A673 (cell line): ENCODE data around the gene PNMT. TPM values are rescaled to one million over a fixed set of nuclear protein-coding genes. Genes with fewer than 3 reads are reported as not detected.

Experiments used
- BruUV-seq: library from RNA; stranded (reverse); fragments of 400-500 nt; replicated peaks from 2 replicates; lab custom pipeline; 2021; lab: Mats Ljungman, UMichigan
- CTCF ChIA-PET: fragments of 300-600 bp; sonication (Branson Sonifier 250); formaldehyde crosslinking; loops from one replicate; lab custom pipeline; 2022; ENCODE audit warnings: antibody characterized with exemption; lab: Charles Lee
- POLR2A ChIA-PET: fragments of 300-600 bp; sonication (Branson Sonifier 250); formaldehyde crosslinking; loops from one replicate; lab custom pipeline; 2022; ENCODE audit warnings: antibody characterized with exemption; ENCODE audit not compliant: low non-redundant PET; lab: Charles Lee
- DNase-seq: peaks from one replicate; pipeline ENCODE4 v3.0.0-alpha.2; 2015; ENCODE audit warnings: low spot score
- H3K27ac ChIP-seq: fragments of 200-600 bp; sonication (generic); 2 replicates; pipeline ENCODE4 v1.5.1; 2016; ENCODE audit warnings: mixed run types, low read depth, mild to moderate bottlenecking, mixed read lengths, antibody characterized with exemption, low read length; ENCODE audit not compliant: poor library complexity, severe bottlenecking
- H3K27me3 ChIP-seq: fragments of 200-600 bp; sonication (generic); replicated peaks from 2 replicates; pipeline ENCODE4 v1.6.1; 2017; ENCODE audit warnings: mixed run types, low read depth, mild to moderate bottlenecking, mixed read lengths, antibody characterized with exemption, low read length; ENCODE audit not compliant: insufficient read depth, poor library complexity
- H3K36me3 ChIP-seq: fragments of 200-600 bp; sonication (generic); 2 replicates; pipeline ENCODE4 v1.6.1; 2016; ENCODE audit warnings: mixed run types, mild to moderate bottlenecking, mixed read lengths, antibody characterized with exemption, low read length; ENCODE audit not compliant: insufficient read depth, poor library complexity, severe bottlenecking
- H3K4me1 ChIP-seq: fragments of 200-600 bp; sonication (generic); 2 replicates; pipeline ENCODE4 v1.6.1; 2017; ENCODE audit warnings: mixed run types, mild to moderate bottlenecking, mixed read lengths, antibody characterized with exemption, low read length; ENCODE audit not compliant: insufficient read depth, poor library complexity, severe bottlenecking
- H3K4me3 ChIP-seq: fragments of 200-600 bp; sonication (generic); 2 replicates; pipeline ENCODE4 v1.5.1; 2016; ENCODE audit warnings: low read depth, mixed run types, mild to moderate bottlenecking, mixed read lengths, low read length; ENCODE audit not compliant: poor library complexity, severe bottlenecking
- H3K9me3 ChIP-seq: fragments of 200-600 bp; sonication (generic); 2 replicates; pipeline ENCODE4 v1.6.1; 2016; ENCODE audit warnings: mixed run types, low read depth, mild to moderate bottlenecking, mixed read lengths, antibody characterized with exemption, low read length; ENCODE audit not compliant: poor library complexity, severe bottlenecking
- EZH2 ChIP-seq: fragments of 200-600 bp; sonication (generic); IDR thresholded peaks from 2 replicates; pipeline ENCODE4 v1.6.1; 2017; ENCODE audit warnings: borderline replicate concordance, low read depth, mild to moderate bottlenecking, mixed read lengths, antibody characterized with exemption, low read length; ENCODE audit not compliant: poor library complexity, severe bottlenecking
- intact Hi-C: fragments of 100-400 bp; cut with micrococcal nuclease; formaldehyde crosslinking; loops from one replicate; pipeline ENCODE4 v1.10.0; 2022; ENCODE audit not compliant: unreplicated experiment
- total RNA-seq: library from RNA; stranded (reverse); gene quantifications from 2 replicates; pipeline ENCODE4 v1.2.3, GENCODE V29; 2021
- TF ChIP-seq, protein P1 (sequence below): fragments of 300-800, 200-600 bp; sonication (generic); conservative IDR thresholded peaks from 2 replicates; pipeline ENCODE4 v1.5.1; 2017; ENCODE audit warnings: low read depth, mild to moderate bottlenecking, antibody characterized with exemption, low read length, moderate library complexity, mixed read lengths

Gene PNMT
- total RNA-seq, 1 experiment from 2014 or later: not detected

DNA sequence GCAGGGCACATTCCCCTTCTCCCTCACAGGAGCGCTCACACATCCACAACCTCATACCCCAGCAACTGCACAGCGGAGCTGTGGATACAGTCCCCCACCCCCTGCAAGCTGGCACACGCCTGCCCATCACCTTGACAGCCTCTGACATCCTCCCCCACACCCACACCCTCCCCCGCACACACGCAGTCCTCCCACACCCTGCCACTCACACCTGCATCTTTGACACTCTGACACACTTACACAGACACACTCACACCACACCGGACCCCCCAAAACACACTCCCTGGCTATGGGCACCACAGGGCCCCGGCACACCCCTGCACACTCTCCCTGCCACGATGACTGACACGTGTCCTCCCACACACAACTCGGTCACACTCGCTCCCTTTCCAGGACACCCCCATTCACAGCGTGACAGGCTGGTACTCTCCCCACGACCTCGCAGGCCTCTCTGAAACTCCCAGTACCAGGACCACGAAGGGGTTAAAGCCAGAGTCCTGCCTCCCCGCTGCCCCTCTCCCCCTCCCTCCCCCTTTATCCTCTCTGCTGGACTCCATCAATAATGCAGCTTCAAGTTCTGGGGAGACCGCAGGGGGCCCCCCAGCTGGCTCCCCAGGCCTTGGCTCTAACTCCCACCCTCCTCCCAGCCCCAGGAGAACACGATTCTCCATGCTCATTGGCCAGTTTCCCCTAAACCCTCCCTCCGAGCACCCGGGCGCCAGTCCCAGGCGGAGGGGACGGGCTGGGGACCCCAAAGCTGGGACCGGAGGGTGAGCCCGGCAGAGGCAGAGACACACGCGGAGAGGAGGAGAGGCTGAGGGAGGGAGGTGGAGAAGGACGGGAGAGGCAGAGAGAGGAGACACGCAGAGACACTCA, 41.8 kb upstream of the PNMT start, which contains the start of gene PPP1R1B:
PPP1R1B (plus strand) TSS at position 782 of the 876 bp plus-strand sequence. CDS start 441 bp downstream, outside the sequence.
- Histone ChIP-seq H3K27ac (no peak within 1 kb of the TSS), H3K9me3 (no peaks in the 10 kb centered on the region), H3K4me3 (peak within 1 kb of the TSS; percentile 52), H3K36me3 (no peaks in the 10 kb centered on the region), H3K4me1 (peaks cover 6% of the 10 kb centered on the region), H3K27me3 (no peaks in the 10 kb centered on the region)
- TF ChIP-seq, protein P1, sequence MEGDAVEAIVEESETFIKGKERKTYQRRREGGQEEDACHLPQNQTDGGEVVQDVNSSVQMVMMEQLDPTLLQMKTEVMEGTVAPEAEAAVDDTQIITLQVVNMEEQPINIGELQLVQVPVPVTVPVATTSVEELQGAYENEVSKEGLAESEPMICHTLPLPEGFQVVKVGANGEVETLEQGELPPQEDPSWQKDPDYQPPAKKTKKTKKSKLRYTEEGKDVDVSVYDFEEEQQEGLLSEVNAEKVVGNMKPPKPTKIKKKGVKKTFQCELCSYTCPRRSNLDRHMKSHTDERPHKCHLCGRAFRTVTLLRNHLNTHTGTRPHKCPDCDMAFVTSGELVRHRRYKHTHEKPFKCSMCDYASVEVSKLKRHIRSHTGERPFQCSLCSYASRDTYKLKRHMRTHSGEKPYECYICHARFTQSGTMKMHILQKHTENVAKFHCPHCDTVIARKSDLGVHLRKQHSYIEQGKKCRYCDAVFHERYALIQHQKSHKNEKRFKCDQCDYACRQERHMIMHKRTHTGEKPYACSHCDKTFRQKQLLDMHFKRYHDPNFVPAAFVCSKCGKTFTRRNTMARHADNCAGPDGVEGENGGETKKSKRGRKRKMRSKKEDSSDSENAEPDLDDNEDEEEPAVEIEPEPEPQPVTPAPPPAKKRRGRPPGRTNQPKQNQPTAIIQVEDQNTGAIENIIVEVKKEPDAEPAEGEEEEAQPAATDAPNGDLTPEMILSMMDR: no peak
- TF ChIP-seq EZH2: no peak
- ChIA-PET CTCF (interaction anchor here (0.6 kb wide), 1 partner anchor 79 kb away, joined by 5 read pairs; no protein-coding TSS in a partner anchor), POLR2A (interaction anchor here (0.6 kb wide), 1 partner anchor 423 kb away, joined by 3 read pairs; no protein-coding TSS in a partner anchor)
- DNase-seq: peak; percentile 71
- no TSS peak for BruUV-seq
- intact Hi-C loops: no loop called here

DNA sequence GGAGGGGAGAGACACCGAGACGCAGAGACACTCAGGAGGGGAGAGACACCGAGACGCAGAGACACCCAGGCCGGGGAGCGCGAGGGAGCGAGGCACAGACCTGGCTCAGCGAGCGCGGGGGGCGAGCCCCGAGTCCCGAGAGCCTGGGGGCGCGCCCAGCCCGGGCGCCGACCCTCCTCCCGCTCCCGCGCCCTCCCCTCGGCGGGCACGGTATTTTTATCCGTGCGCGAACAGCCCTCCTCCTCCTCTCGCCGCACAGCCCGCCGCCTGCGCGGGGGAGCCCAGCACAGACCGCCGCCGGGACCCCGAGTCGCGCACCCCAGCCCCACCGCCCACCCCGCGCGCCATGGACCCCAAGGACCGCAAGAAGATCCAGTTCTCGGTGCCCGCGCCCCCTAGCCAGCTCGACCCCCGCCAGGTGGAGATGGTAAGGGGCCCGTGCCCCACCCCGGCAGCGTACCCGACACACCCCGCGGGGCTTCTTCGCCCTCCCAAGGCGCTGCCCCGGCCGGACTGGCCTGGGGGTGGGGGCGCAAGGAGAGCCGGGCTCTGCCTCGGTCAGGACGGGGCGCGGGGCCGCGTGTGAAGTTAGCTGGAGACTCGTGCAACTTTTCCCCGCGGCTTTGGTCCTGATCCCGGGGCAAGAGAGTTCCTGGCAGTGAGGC, 41.1 kb upstream of the PNMT start:
- TF ChIP-seq, protein P1: no peak
- TF ChIP-seq EZH2: no peak
- H3K9me3 ChIP-seq: no peaks in the 10 kb centered on the region
- POLR2A ChIA-PET: no interaction called here
- no peak for DNase-seq
- intact Hi-C loops: no loop called here
- peaks cover 6% of the 10 kb centered on the region for H3K4me1 ChIP-seq
- CTCF ChIA-PET: interaction anchor here (0.6 to 0.8 kb wide), 2 partner anchors 80 to 128 kb away, joined by 3 to 5 read pairs; no protein-coding TSS in a partner anchor
- H3K4me3 ChIP-seq: peak overlapping the region; percentile 52
- H3K36me3 ChIP-seq: no peaks in the 10 kb centered on the region
- BruUV-seq: no TSS peak
- no peak overlapping the region for H3K27ac ChIP-seq
- no peaks in the 10 kb centered on the region for H3K27me3 ChIP-seq

DNA sequence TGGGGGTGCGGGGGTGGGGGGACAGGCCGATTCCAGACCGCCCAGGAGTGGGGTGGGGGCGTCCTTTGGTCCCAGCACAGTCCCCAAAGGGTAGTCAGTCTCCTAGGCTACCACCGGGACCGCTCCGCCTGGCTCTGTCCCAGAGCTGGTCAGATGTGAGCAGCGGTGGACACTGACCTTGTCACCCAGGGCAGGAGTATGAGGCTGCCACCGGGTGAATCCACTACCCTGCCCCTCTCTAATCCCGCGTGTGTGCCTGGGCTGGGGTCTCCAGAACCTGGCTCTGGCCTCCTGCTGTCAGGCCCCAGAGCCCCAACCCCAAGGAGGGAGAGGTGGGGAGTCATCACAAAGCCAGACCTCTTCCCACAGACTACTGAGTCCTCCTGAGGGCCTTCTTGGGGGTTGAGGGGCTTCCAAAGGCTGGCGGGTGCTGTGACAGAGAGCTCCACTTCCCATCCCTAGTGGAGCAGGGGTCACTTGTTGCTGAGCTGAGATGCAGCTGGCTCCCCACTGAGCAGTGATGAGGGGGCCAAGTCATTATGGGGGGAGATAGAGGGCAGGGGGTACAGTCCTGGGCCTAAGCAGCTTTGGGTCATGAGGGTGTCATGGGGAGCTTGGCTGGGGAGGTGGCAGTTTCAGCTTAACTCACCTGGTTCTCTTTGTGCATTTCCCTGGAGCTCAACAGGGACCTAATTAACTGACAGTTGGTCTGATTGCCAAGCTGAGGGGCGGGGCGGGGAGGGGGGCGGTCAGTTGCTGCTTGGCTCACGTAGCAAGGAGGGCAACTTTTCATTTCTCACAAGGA, 40.3 kb upstream of the PNMT start:
- no peaks in the 10 kb centered on the region for H3K36me3 ChIP-seq
- CTCF ChIA-PET: interaction anchor here (0.6 to 0.8 kb wide), 3 partner anchors 51 to 475 kb away, joined by 3 read pairs; no protein-coding TSS in a partner anchor
- POLR2A ChIA-PET: interaction anchor here (0.6 kb wide), 1 partner anchor 16 kb away, joined by 3 read pairs; no protein-coding TSS in a partner anchor
- DNase-seq: no peak
- H3K27ac ChIP-seq: no peak overlapping the region
- H3K4me3 ChIP-seq: peak overlapping the region; percentile 52
- intact Hi-C loops: no loop called here
- peaks cover 6% of the 10 kb centered on the region for H3K4me1 ChIP-seq
- no peaks in the 10 kb centered on the region for H3K9me3 ChIP-seq
- TF ChIP-seq, protein P1: no peak
- TF ChIP-seq EZH2: no peak
- H3K27me3 ChIP-seq: no peaks in the 10 kb centered on the region
- BruUV-seq: no TSS peak
